ENCODE results near the gene HERC3.
A peak's percentile ranks its signal among the peaks of the same experiment; 100 is the strongest.

Gene HERC3

GRCh38 chr4:88591787-88592599 is at the start of gene HERC3:
TSS of gene HERC3 (plus strand) at chr4:88592480. CDS start at chr4:88605824, 13,344 bp downstream.
- DNase-seq: peak; percentile 89 to 91

DNA sequence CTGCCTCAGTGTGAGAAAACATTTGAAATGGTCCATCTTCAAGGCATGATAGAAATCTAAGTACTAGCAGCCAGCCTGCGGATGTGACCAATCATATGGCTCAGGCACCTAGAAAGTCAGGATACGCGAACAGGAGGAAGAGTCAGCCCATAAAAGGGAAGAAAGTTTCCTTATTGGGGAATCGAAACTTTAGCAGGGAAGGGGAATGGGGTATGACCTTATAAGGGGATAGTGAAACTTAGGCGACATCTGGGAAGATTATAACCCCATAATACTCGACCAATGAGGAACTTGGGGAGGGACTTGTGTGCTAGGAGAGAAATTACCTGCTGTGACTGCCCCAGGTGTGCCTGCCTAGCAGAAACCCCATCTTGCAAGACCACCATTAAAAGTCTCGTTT is 42.5 kb upstream of the HERC3 start:
- DNase-seq: no peak

GRCh38 chr4:88567591-88567990 is 24.7 kb upstream of the HERC3 start:
- no peak for DNase-seq

- DNase-seq: no peak
Measured at GRCh38 chr4:88570001-88570400, 22.3 kb upstream of the HERC3 start.

DNA sequence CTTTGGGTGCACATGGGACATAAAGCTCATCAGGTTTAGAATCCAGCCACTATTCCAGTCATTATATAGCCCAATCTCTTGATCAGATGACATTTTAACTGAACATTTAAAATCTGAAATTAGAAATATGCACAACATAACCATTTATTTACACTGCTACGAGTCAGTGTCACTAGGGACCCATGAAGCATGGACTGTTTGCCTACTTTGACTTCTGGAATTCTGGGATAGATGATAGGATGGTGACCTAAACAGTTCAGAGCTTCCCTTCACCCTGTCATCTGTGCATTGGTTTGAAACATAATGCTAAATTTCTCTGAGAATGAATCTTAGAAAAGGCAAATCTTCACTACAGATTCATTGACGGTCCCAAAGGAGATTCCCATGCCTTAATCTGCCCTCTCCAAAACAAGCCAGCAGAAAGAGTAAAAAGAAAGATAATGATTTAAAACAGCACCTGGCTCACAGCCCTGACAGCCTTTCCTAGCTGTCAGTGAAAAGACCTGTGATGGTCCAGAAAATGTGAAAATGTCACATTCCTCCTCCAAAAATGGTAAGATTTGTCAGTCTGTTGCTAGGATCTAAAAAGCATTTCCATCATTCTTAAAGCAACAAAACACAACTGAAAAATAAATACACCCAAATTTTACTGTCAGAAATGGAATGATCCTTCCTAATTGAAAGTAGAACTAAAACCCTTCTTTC is 18.9 kb upstream of the HERC3 start:
- no peak for DNase-seq

GRCh38 chr4:88573995-88574394 is 18.3 kb upstream of the HERC3 start:
- no peak for DNase-seq

DNA sequence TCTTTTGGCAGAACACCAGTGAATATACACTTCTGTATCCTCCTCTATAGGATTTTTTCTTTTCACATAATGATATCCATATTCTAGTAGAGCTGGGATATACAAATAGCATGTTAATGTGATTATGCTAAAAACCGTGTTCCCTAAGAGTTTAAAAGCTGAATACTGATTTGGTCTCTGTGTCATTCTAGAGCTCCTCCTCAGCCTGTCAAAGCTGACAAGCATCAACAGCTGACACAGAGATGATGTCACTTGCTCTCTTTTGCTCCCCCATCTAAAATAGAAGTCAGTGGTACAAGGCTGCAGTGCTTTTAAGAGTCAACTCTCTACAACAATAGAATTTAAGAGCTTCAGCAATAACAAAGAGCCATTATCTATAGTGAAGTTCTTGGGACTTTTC is 17.1 kb upstream of the HERC3 start:
- no peak for DNase-seq

GRCh38 chr4:88582493-88582892 is 9.8 kb upstream of the HERC3 start:
- DNase-seq: no peak

- DNase-seq: no peak
Measured at GRCh38 chr4:88583631-88584470, 8.4 kb upstream of the HERC3 start.

- DNase-seq: no peak
Measured at GRCh38 chr4:88584471-88584900, 7.8 kb upstream of the HERC3 start.

GRCh38 chr4:88585917-88586316 is 6.4 kb upstream of the HERC3 start:
- DNase-seq: no peak

DNA sequence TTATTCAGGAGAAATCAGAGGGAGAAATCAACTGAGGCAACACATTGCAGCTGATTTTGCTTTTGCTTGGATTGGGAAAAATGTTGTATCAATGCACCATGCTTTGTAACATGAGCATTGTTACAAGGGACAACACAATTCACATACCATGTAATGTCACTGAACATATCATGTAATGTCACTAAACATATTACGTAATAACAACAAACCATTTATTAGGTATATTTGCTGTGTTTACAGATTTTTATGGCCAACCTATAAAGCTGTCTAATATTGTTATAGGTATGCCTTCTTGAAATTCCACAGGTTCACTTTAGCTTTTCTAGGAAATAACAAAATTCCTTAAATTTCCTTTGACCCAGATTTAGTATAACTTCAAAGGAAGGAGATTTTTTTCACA is 5.0 kb upstream of the HERC3 start:
- DNase-seq: no peak

DNA sequence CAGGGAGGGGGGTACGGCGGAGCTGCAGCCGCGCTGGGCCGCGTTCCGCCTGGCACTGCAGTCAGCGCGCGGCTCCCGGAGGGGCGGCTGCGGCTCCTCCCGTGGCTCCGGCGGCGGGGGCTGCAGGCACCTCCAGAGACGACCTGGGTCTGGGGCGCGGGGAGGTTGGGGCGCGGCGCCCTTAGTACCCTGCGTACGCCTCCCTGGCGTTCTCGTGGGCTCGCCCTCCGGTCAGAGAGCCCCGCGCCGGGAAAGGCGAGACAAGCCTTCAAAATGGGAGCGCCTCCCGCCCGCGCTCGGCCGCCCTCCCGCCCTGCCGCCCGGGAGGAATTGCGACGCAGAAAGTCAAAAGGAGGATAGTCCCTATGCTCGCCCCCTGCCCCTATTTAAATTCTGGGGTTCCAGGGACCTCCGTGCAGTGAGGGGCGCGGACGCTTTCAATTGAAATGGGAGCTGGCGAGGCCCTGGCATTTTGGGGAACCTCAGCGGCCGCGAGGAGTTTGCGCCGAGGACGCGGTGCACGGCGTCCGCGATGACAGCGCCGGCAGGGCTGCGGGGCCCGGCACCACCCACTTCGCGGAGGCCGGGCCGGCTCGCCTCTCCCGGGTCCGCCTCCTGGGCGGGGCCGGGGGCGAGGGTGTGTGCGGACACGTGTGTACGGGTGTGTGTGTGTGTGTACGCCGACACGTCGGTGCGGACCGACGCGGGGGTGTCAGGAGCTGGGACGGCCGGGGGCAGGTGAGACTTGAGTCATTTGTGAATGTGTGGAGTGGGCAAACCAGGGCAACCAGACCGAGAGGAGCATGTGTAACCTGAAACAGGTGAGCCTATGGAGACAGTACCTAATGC is 544 bp downstream of the HERC3 start:
- DNase-seq: peak; percentile 82 to 84

DNA sequence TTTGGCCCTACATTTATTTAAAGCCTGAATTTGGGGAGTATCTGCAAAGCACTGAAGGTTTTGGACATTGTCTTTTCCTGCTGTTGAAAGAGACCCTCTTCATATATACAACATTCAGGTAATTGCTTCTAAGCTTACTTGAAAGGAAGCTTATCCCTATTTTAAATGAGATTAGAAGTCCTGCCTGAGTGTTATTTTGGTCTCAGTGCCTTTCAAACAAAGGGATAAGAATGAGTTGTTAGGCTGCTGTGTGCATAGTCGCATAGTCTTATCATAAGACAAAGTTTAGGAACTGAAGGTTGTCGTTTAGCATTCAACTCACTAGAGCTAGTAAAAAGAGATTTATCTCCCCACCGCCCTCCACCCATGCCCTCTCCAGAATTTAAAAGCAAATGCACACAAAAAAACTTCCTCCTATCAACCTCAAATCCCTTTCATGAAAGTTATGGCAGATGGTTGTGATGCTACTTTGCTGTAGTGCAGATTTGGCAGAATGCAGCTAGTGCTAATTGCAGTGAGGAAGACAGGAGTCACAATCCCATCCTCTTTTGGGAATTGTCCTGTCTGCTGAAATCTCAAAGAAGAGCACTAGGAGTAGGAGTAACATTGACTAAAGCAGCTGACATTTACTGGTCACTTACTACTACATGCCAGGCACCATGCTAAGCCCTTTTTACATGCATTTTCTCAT is 5.8 kb downstream of the HERC3 start:
- DNase-seq: no peak

GRCh38 chr4:88599298-88599697 is 7.0 kb downstream of the HERC3 start:
- no peak for DNase-seq

GRCh38 chr4:88599714-88600113 is 7.4 kb downstream of the HERC3 start:
- no peak for DNase-seq

DNA sequence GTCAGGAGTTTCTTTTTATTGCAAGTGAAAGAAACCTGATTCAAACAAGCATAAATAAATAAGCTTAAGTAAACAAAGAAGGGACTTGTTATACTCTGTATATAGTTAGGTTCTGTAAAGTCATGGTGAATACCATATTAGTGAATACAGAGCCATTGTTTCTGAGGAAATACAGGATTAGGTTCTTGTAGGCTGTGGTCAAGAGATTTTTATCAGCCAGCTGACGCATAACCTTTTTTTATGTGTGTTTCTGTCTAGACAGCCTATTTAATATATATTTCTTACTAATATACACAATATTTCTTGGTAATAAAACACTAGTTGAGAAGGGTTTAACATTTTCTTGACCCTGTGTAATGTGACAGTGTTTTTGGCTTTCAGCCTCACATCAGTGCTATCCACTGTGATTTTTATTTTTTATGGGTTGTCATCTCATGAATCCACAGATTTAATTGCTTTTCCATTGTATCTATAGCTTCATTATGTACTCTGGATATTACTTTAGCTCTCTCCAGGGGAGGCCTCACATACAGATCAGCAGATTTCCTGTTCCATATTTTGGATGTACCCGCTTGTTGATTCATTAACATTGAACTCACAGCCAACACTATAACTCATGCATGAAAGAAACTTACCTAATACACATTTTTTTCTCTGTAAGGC is 8.0 kb downstream of the HERC3 start:
- DNase-seq: no peak

- no peak for DNase-seq
Measured at GRCh38 chr4:88604978-88605678, 12.8 kb downstream of the HERC3 start.

DNA sequence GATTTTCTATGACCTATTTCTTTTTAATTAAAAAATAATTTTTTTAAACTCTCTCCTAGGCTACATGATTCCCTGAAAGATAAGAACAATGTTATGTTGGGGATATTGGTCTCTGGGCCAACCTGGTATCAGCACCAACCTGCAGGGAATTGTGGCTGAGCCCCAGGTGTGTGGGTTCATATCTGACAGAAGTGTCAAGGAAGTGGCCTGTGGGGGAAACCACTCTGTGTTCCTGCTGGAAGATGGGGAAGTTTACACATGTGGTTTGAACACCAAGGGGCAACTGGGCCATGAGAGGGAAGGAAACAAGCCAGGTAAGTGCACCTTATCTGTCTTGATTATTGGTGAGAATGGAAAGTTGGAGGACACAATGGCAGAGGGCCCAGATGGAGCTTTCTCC is 13.5 kb downstream of the HERC3 start:
- peak in 1 of 2 donors; percentile 33 for DNase-seq

DNA sequence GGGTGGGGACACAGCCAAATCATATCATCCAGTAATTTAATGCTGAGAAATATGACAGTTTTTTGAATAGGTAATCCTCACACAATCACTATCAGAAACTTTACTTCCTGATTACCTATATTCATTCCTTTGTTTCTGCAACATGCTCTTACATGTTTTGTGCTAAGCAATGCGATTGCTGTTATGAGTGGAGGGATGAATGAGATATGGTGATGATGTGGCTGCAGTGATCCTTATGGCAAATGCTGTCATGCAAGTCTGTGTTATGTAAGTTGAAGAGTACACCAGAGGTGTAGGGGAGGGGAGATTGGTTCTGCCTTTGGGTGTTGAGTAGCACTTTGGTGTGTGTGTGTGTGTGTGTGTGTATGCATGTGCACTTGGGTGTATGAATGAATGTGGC is 14.6 kb downstream of the HERC3 start:
- DNase-seq: no peak

DNA sequence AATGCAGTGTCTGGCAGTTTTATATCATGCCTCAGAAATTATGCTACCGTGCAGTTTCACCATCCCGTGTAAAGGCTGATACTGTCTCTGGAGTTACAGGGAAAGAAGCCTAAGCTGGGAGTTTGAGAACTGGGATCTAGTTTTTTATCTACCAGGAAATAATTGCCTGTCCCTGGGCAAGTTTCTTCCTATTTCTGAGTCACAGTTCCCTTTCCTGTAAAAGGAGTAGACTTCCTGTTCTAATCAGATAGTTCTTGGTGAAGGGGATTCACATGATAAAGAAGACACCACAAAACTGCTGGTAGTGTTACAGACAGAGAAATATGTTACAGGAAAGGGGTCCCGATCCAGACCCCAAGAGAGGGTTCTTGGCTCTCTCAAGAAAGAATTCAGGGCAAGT is 17.1 kb downstream of the HERC3 start:
- DNase-seq: no peak

Measured in CD4-positive, alpha-beta T cell treated with Interleukin-1 beta for 1 hour (primary cell).